ENCODE results near the gene THUMPD3. TPM values are rescaled to one million over a fixed set of nuclear protein-coding genes. Genes with fewer than 3 reads are reported as not detected.

Gene THUMPD3
- total RNA-seq, 3 donors from 2014 or later: 22.2 to 36.4 (median 25.2) TPM

- no peak overlapping the region for H3K27ac ChIP-seq
- intact Hi-C loops (cut with DNase I; ENCODE audit: low total_unique reads): no loop called here
- no peaks in the 10 kb centered on the region for H3K4me1 ChIP-seq
- H3K36me3 ChIP-seq: no peaks in the 10 kb centered on the region
- TF ChIP-seq CTCF (IDR thresholded peaks at IDR 0.05) (no peak), POLR2AphosphoS5 (IDR thresholded peaks at IDR 0.05) (no peak), POLR2A (IDR thresholded peaks at IDR 0.05) (no peak)
- H3K9me3 ChIP-seq: no peaks in the 10 kb centered on the region
- no peaks in the 10 kb centered on the region for H3K27me3 ChIP-seq
- H3K4me3 ChIP-seq: peak overlapping the region; percentile 59 to 79 (median 76)
- DNase-seq (ENCODE audit: low spot score in 2 of 2): no peak
These were observed 1.0 kb upstream of the THUMPD3 start for GRCh38 chr3:9361691-9362388.

GRCh38 chr3:9369508-9369907 is 6.7 kb downstream of the THUMPD3 start:
- Histone ChIP-seq H3K36me3 (peaks cover 7% of the 10 kb centered on the region), H3K4me3 (no peak overlapping the region), H3K4me1 (no peaks in the 10 kb centered on the region), H3K27ac (no peak overlapping the region), H3K9me3 (no peaks in the 10 kb centered on the region), H3K27me3 (no peaks in the 10 kb centered on the region)
- DNase-seq (ENCODE audit: low spot score in 2 of 2): no peak
- intact Hi-C loops (cut with DNase I; ENCODE audit: low total_unique reads): no loop called here
- TF ChIP-seq POLR2AphosphoS5 (IDR thresholded peaks at IDR 0.05) (no peak), POLR2A (IDR thresholded peaks at IDR 0.05) (no peak), CTCF (IDR thresholded peaks at IDR 0.05) (no peak)

- H3K36me3 ChIP-seq: peaks cover 11% of the 10 kb centered on the region
- DNase-seq (ENCODE audit: low spot score in 2 of 2): no peak
- H3K4me1 ChIP-seq: no peaks in the 10 kb centered on the region
- no peak overlapping the region for H3K4me3 ChIP-seq
- TF ChIP-seq POLR2AphosphoS5 (IDR thresholded peaks at IDR 0.05) (no peak), POLR2A (IDR thresholded peaks at IDR 0.05) (no peak), CTCF (IDR thresholded peaks at IDR 0.05) (no peak)
- H3K27me3 ChIP-seq: no peaks in the 10 kb centered on the region
- intact Hi-C loops (cut with DNase I; ENCODE audit: low total_unique reads): no loop called here
- H3K9me3 ChIP-seq: no peaks in the 10 kb centered on the region
- H3K27ac ChIP-seq: no peak overlapping the region
These were observed 10.6 kb downstream of the THUMPD3 start for GRCh38 chr3:9373465-9373864.

GRCh38 chr3:9377981-9378380 is 15.1 kb downstream of the THUMPD3 start:
- peaks cover 6% of the 10 kb centered on the region for H3K36me3 ChIP-seq
- no peak overlapping the region for H3K27ac ChIP-seq
- no peak for DNase-seq (ENCODE audit: low spot score in 2 of 2)
- intact Hi-C loops (cut with DNase I; ENCODE audit: low total_unique reads): no loop called here
- H3K4me3 ChIP-seq: no peak overlapping the region
- no peaks in the 10 kb centered on the region for H3K9me3 ChIP-seq
- H3K4me1 ChIP-seq: no peaks in the 10 kb centered on the region
- no peaks in the 10 kb centered on the region for H3K27me3 ChIP-seq
- TF ChIP-seq POLR2A (IDR thresholded peaks at IDR 0.05): no peak
- TF ChIP-seq CTCF (IDR thresholded peaks at IDR 0.05): no peak
- TF ChIP-seq POLR2AphosphoS5 (IDR thresholded peaks at IDR 0.05): no peak

GRCh38 chr3:9379327-9379726 is 16.5 kb downstream of the THUMPD3 start:
- DNase-seq (ENCODE audit: low spot score in 2 of 2): no peak
- no peak overlapping the region for H3K27ac ChIP-seq
- no peak for TF ChIP-seq POLR2AphosphoS5 (IDR thresholded peaks at IDR 0.05)
- TF ChIP-seq POLR2A (IDR thresholded peaks at IDR 0.05): no peak
- no peak for TF ChIP-seq CTCF (IDR thresholded peaks at IDR 0.05)
- no peaks in the 10 kb centered on the region for H3K4me1 ChIP-seq
- intact Hi-C loops (cut with DNase I; ENCODE audit: low total_unique reads): no loop called here
- H3K27me3 ChIP-seq: no peaks in the 10 kb centered on the region
- H3K4me3 ChIP-seq: no peak overlapping the region
- peaks cover 9% of the 10 kb centered on the region for H3K36me3 ChIP-seq
- no peaks in the 10 kb centered on the region for H3K9me3 ChIP-seq

Measured in breast epithelium (tissue), 4 donors.